OCI-LY1 (cell line): ENCODE measurements around the gene CAMTA1.

Experiments used
- H2AFZ ChIP-seq: fragments of 200-600 bp; sonication (generic), shearing (Covaris generic); 2 replicates; pipeline ENCODE4 v1.6.0; 2014; ENCODE audit warnings: antibody characterized with exemption, mild to moderate bottlenecking, low read length
- H3F3A ChIP-seq: fragments of 200-600 bp; sonication (generic), shearing (Covaris generic); 2 replicates; pipeline ENCODE4 v1.6.0; 2014; ENCODE audit warnings: mild to moderate bottlenecking, antibody characterized with exemption, low read length, moderate library complexity; ENCODE audit not compliant: insufficient read depth
- H3K27ac ChIP-seq: fragments of 200-600 bp; sonication (generic); 2 replicates; pipeline ENCODE4 v1.5.1; 2014; ENCODE audit warnings: low read length, mixed run types, mild to moderate bottlenecking, low read depth; ENCODE audit not compliant: poor library complexity, severe bottlenecking
- H3K27me3 ChIP-seq: fragments of 200-600 bp; sonication (generic); 2 replicates; pipeline ENCODE4 v1.6.0; 2014; ENCODE audit warnings: antibody characterized with exemption, mild to moderate bottlenecking, low read length, moderate library complexity; ENCODE audit not compliant: insufficient read depth
- H3K36me3 ChIP-seq: fragments of 200-600 bp; sonication (generic); 2 replicates; pipeline ENCODE4 v1.6.1; 2014; ENCODE audit warnings: mild to moderate bottlenecking, antibody characterized with exemption, low read length, moderate library complexity, mixed read lengths; ENCODE audit not compliant: insufficient read depth
- H3K4me1 ChIP-seq: fragments of 200-600 bp; sonication (generic); 2 replicates; pipeline ENCODE4 v1.5.1; 2014; ENCODE audit warnings: mild to moderate bottlenecking, low read length, moderate library complexity; ENCODE audit not compliant: insufficient read depth, severe bottlenecking
- H3K4me2 ChIP-seq: fragments of 200-600 bp; sonication (generic), shearing (Covaris generic); 2 replicates; pipeline ENCODE4 v1.6.1; 2014; ENCODE audit warnings: low read length
- H3K4me3 ChIP-seq: fragments of 200-600 bp; sonication (generic); 2 replicates; pipeline ENCODE4 v1.5.1; 2014; ENCODE audit warnings: low read length, low read depth, mild to moderate bottlenecking, mixed read lengths; ENCODE audit not compliant: poor library complexity, severe bottlenecking
- H3K79me2 ChIP-seq: fragments of 200-600 bp; shearing (Covaris generic); 2 replicates; pipeline ENCODE4 v1.6.1; 2016; ENCODE audit warnings: mixed run types, low read length, mixed read lengths; ENCODE audit not compliant: insufficient read depth
- H3K9ac ChIP-seq: fragments of 200-600 bp; sonication (generic), shearing (Covaris generic); 2 replicates; pipeline ENCODE4 v1.6.1; 2014; ENCODE audit warnings: mild to moderate bottlenecking, low read length, mixed read lengths
- H3K9me2 ChIP-seq: fragments of 200-600 bp; sonication (generic), shearing (Covaris generic); 2 replicates; pipeline ENCODE4 v1.6.1; 2014; ENCODE audit warnings: low read depth, mild to moderate bottlenecking, low read length, mixed read lengths
- H3K9me3 ChIP-seq: fragments of 200-600 bp; shearing (Covaris generic); 2 replicates; pipeline ENCODE4 v1.6.1; 2014; ENCODE audit warnings: low read length, mixed read lengths
- H4K20me1 ChIP-seq: fragments of 200-600 bp; sonication (generic), shearing (Covaris generic); 2 replicates; pipeline ENCODE4 v1.6.0; 2016; ENCODE audit warnings: mild to moderate bottlenecking, low read length; ENCODE audit not compliant: insufficient read depth
- CTCF ChIP-seq: fragments of 200-600 bp; sonication (generic), shearing (Covaris generic); IDR thresholded peaks from 2 replicates; pipeline ENCODE4 v1.5.1; 2017; ENCODE audit warnings: mild to moderate bottlenecking, antibody characterized with exemption, low read length, moderate library complexity, mixed read lengths
- EZH2 ChIP-seq: fragments of 200-600 bp; sonication (generic), shearing (Covaris generic); IDR thresholded peaks from 2 replicates; pipeline ENCODE4 v1.8.0; 2017; ENCODE audit warnings: borderline replicate concordance, mixed run types, mild to moderate bottlenecking, antibody characterized with exemption, low read length, moderate library complexity, mixed read lengths

The CAMTA1 gene

GRCh38 chr1:7190261-7190660, 405.0 kb downstream of the CAMTA1 start:
- Histone ChIP-seq H3K79me2 (no peaks in the 10 kb centered on the region), H3K4me3 (no peak overlapping the region), H3K9me2 (no peaks in the 10 kb centered on the region), H3K4me1 (no peaks in the 10 kb centered on the region), H3K9ac (no peak overlapping the region), H3K9me3 (no peaks in the 10 kb centered on the region), H3F3A (no peaks in the 10 kb centered on the region), H4K20me1 (no peaks in the 10 kb centered on the region), H2AFZ (no peak overlapping the region), H3K27me3 (no peaks in the 10 kb centered on the region), H3K27ac (no peak overlapping the region), H3K4me2 (no peak overlapping the region), H3K36me3 (no peaks in the 10 kb centered on the region)
- no peak for TF ChIP-seq EZH2
- TF ChIP-seq CTCF, result no peak

- H3K4me2 ChIP-seq, result no peak overlapping the region
- H3K9me2 ChIP-seq, result no peaks in the 10 kb centered on the region
- H3K9ac ChIP-seq, result no peak overlapping the region
- H3F3A ChIP-seq, result no peaks in the 10 kb centered on the region
- H3K79me2 ChIP-seq, result no peaks in the 10 kb centered on the region
- no peaks in the 10 kb centered on the region for H3K27me3 ChIP-seq
- H4K20me1 ChIP-seq, result no peaks in the 10 kb centered on the region
- H3K4me3 ChIP-seq, result no peak overlapping the region
- H3K9me3 ChIP-seq, result no peaks in the 10 kb centered on the region
- no peak overlapping the region for H3K27ac ChIP-seq
- H3K36me3 ChIP-seq, result no peaks in the 10 kb centered on the region
- H3K4me1 ChIP-seq, result no peaks in the 10 kb centered on the region
- H2AFZ ChIP-seq, result no peak overlapping the region
- TF ChIP-seq CTCF, result no peak
- no peak for TF ChIP-seq EZH2
These were observed 407.2 kb downstream of the CAMTA1 start for GRCh38 chr1:7192453-7192852.

GRCh38 chr1:7196036-7196911, 411.0 kb downstream of the CAMTA1 start:
- Histone ChIP-seq H3K9me2 (no peaks in the 10 kb centered on the region), H3K79me2 (no peaks in the 10 kb centered on the region), H3K36me3 (no peaks in the 10 kb centered on the region), H3K4me3 (no peak overlapping the region), H2AFZ (no peak overlapping the region), H4K20me1 (no peaks in the 10 kb centered on the region), H3K4me1 (no peaks in the 10 kb centered on the region), H3K27me3 (no peaks in the 10 kb centered on the region), H3K9me3 (no peaks in the 10 kb centered on the region), H3F3A (no peaks in the 10 kb centered on the region), H3K9ac (no peak overlapping the region), H3K4me2 (no peak overlapping the region), H3K27ac (no peak overlapping the region)
- TF ChIP-seq CTCF (no peak), EZH2 (no peak)
